Retinal pigment epithelial cell (primary cell): ENCODE results near the gene EME1.

Source experiments
- DNase-seq: peaks from one replicate; pipeline ENCODE4 v3.0.0-alpha.2; 2010; ENCODE audit warnings: low read depth
- H3K4me3 ChIP-seq: 2 replicates; pipeline ENCODE4 v1.5.1; 2011; ENCODE audit warnings: mild to moderate bottlenecking, low read length, control low read depth, moderate library complexity
- CTCF ChIP-seq: conservative IDR thresholded peaks from 2 replicates; pipeline ENCODE4 v1.5.1; 2011; ENCODE audit warnings: low read depth, low read length, control low read depth, inconsistent platforms

The EME1 gene

GRCh38 chr17:50375858-50376538, 3.0 kb downstream of the EME1 start:
- no peak for DNase-seq
- no peak overlapping the region for H3K4me3 ChIP-seq
- TF ChIP-seq CTCF: no peak

- H3K4me3 ChIP-seq: no peak overlapping the region
- no peak for DNase-seq
- no peak for TF ChIP-seq CTCF
Measured at GRCh38 chr17:50379351-50380132, 6.5 kb downstream of the EME1 start.

- no peak overlapping the region for H3K4me3 ChIP-seq
- TF ChIP-seq CTCF: peak; percentile 20
- DNase-seq: no peak
Measured at GRCh38 chr17:50380369-50381259, 7.6 kb downstream of the EME1 start.

- no peak for TF ChIP-seq CTCF
- no peak for DNase-seq
- H3K4me3 ChIP-seq: no peak overlapping the region
Measured at GRCh38 chr17:50381260-50381815, 8.3 kb downstream of the EME1 start.

GRCh38 chr17:50381920-50382319, 8.9 kb downstream of the EME1 start:
- no peak for TF ChIP-seq CTCF
- no peak for DNase-seq

GRCh38 chr17:50382931-50383330, 9.9 kb downstream of the EME1 start:
- TF ChIP-seq CTCF: no peak
- no peak for DNase-seq

More at GRCh38 chr17:50381920-50382319, 8.9 kb downstream of the EME1 start:
- no peak overlapping the region for H3K4me3 ChIP-seq

More at GRCh38 chr17:50382931-50383330, 9.9 kb downstream of the EME1 start:
- no peak overlapping the region for H3K4me3 ChIP-seq
